GM12865 (cell line): ENCODE results near the gene PTRHD1.

Experiments
- DNase-seq: peaks from one replicate; pipeline ENCODE4 v3.0.0; 2010; ENCODE audit warnings: low read depth
- H3K4me3 ChIP-seq: 2 replicates; pipeline ENCODE4 v1.5.1; 2011; ENCODE audit warnings: mild to moderate bottlenecking, low read depth, low read length, control low read depth
- CTCF ChIP-seq: IDR thresholded peaks from 2 replicates; pipeline ENCODE4 v1.5.1; 2011; ENCODE audit warnings: low read length, control low read depth, low read depth, inconsistent platforms; ENCODE audit not compliant: insufficient read depth; ENCODE audit errors: missing control alignments

Gene PTRHD1

GRCh38 chr2:24742730-24743129, 50.5 kb downstream of the PTRHD1 start:
- no peak for DNase-seq
- no peak for TF ChIP-seq CTCF
- no peak overlapping the region for H3K4me3 ChIP-seq

- TF ChIP-seq CTCF: no peak
- no peak for DNase-seq
- H3K4me3 ChIP-seq: no peak overlapping the region
Observed at GRCh38 chr2:24740142-24740541, 53.0 kb downstream of the PTRHD1 start.
